DOHH2 (cell line): ENCODE results near the gene DUS2.

ENCODE experiments used
- H3F3A ChIP-seq: fragments of 200-600 bp; sonication (generic), shearing (Covaris generic); 2 replicates; pipeline ENCODE4 v1.6.0; 2016; ENCODE audit warnings: antibody characterized with exemption, mild to moderate bottlenecking; ENCODE audit not compliant: control insufficient read depth, insufficient read depth
- H3K27ac ChIP-seq: fragments of 200-600 bp; sonication (generic); 2 replicates; pipeline ENCODE4 v1.5.1; 2014; ENCODE audit warnings: low read depth, mild to moderate bottlenecking, low read length, moderate library complexity
- H3K27me3 ChIP-seq: fragments of 200-600 bp; sonication (generic); 2 replicates; pipeline ENCODE4 v1.6.1; 2014; ENCODE audit warnings: mild to moderate bottlenecking, low read length, mixed read lengths; ENCODE audit not compliant: control insufficient read depth
- H3K36me3 ChIP-seq: fragments of 200-600 bp; sonication (generic); 2 replicates; pipeline ENCODE4 v1.6.1; 2014; ENCODE audit warnings: mild to moderate bottlenecking, low read length, moderate library complexity, mixed read lengths; ENCODE audit not compliant: control insufficient read depth
- H3K4me1 ChIP-seq: fragments of 200-600 bp; sonication (generic); 2 replicates; pipeline ENCODE4 v1.6.1; 2014; ENCODE audit warnings: mild to moderate bottlenecking, low read length, mixed read lengths; ENCODE audit not compliant: control insufficient read depth
- H3K4me2 ChIP-seq: fragments of 200-600 bp; sonication (generic); 2 replicates; pipeline ENCODE4 v1.6.0; 2014; ENCODE audit warnings: mild to moderate bottlenecking, low read length, moderate library complexity
- H3K4me3 ChIP-seq: fragments of 200-600 bp; sonication (generic); 2 replicates; pipeline ENCODE4 v1.5.1; 2014; ENCODE audit warnings: mild to moderate bottlenecking, low read length, mixed read lengths
- H3K79me2 ChIP-seq: fragments of 200-600 bp; sonication (generic); 2 replicates; pipeline ENCODE4 v1.6.1; 2014; ENCODE audit warnings: mild to moderate bottlenecking, low read length, mixed read lengths; ENCODE audit not compliant: control insufficient read depth
- H3K9me2 ChIP-seq: fragments of 200-600 bp; sonication (generic); replicated peaks from 2 replicates; pipeline ENCODE4 v1.6.1; 2014; ENCODE audit warnings: mild to moderate bottlenecking, low read length, mixed read lengths; ENCODE audit not compliant: control insufficient read depth
- H3K9me3 ChIP-seq: fragments of 200-600 bp; sonication (generic); 2 replicates; pipeline ENCODE4 v1.6.1; 2014; ENCODE audit warnings: antibody characterized with exemption, low read length, mixed read lengths; ENCODE audit not compliant: control insufficient read depth, insufficient read depth
- H4K20me1 ChIP-seq: fragments of 200-600 bp; sonication (generic); 2 replicates; pipeline ENCODE4 v1.6.0; 2014; ENCODE audit warnings: low read depth, mild to moderate bottlenecking, antibody characterized with exemption, low read length, moderate library complexity; ENCODE audit not compliant: control insufficient read depth, insufficient read depth
- CTCF ChIP-seq: fragments of 200-600 bp; sonication (generic); IDR thresholded peaks from one replicate; pipeline ENCODE4 v1.5.1; 2014; ENCODE audit warnings: antibody characterized with exemption, mild to moderate bottlenecking, low read depth, low read length; ENCODE audit not compliant: poor library complexity, severe bottlenecking
- EZH2phosphoT487 ChIP-seq: fragments of 200-600 bp; sonication (generic); IDR thresholded peaks from 2 replicates; pipeline ENCODE4 v1.6.1; 2017; ENCODE audit warnings: borderline replicate concordance, mild to moderate bottlenecking, antibody characterized with exemption, low read length, moderate library complexity, mixed read lengths

DUS2 gene

GRCh38 chr16:67988675-67989074 lies 34.4 kb upstream of the DUS2 start:
- H4K20me1 ChIP-seq = no peaks in the 10 kb centered on the region
- H3K4me2 ChIP-seq = no peak overlapping the region
- H3K4me1 ChIP-seq = peaks cover 35% of the 10 kb centered on the region
- H3K27me3 ChIP-seq = no peaks in the 10 kb centered on the region
- TF ChIP-seq EZH2phosphoT487 = no peak
- TF ChIP-seq CTCF = no peak
- H3K4me3 ChIP-seq = no peak overlapping the region
- no peaks in the 10 kb centered on the region for H3K9me2 ChIP-seq
- no peak overlapping the region for H3K27ac ChIP-seq
- H3K79me2 ChIP-seq = no peaks in the 10 kb centered on the region
- H3K36me3 ChIP-seq = no peaks in the 10 kb centered on the region
- no peaks in the 10 kb centered on the region for H3K9me3 ChIP-seq
- no peaks in the 10 kb centered on the region for H3F3A ChIP-seq

GRCh38 chr16:67989322-67990017 lies 33.6 kb upstream of the DUS2 start:
- Histone ChIP-seq H3K4me1 (peaks cover 30% of the 10 kb centered on the region), H3K27ac (no peak overlapping the region), H3K9me2 (no peaks in the 10 kb centered on the region), H3K79me2 (no peaks in the 10 kb centered on the region), H3K36me3 (no peaks in the 10 kb centered on the region), H3K4me2 (no peak overlapping the region), H3K4me3 (no peak overlapping the region), H3F3A (no peaks in the 10 kb centered on the region), H3K27me3 (no peaks in the 10 kb centered on the region), H3K9me3 (no peaks in the 10 kb centered on the region), H4K20me1 (no peaks in the 10 kb centered on the region)
- TF ChIP-seq CTCF (no peak), EZH2phosphoT487 (no peak)

GRCh38 chr16:67990018-67990386 lies 33.1 kb upstream of the DUS2 start:
- H3K4me1 ChIP-seq = peaks cover 24% of the 10 kb centered on the region

More at GRCh38 chr16:67990018-67990386, 33.1 kb upstream of the DUS2 start:
- Histone ChIP-seq H3K27ac (no peak overlapping the region), H3K9me2 (no peaks in the 10 kb centered on the region), H3K4me2 (no peak overlapping the region), H3F3A (no peaks in the 10 kb centered on the region; the same call in 1 of the 2 replicates), H3K27me3 (no peaks in the 10 kb centered on the region), H3K9me3 (no peaks in the 10 kb centered on the region), H3K79me2 (no peaks in the 10 kb centered on the region), H3K36me3 (no peaks in the 10 kb centered on the region), H4K20me1 (no peaks in the 10 kb centered on the region), H3K4me3 (no peak overlapping the region)
- TF ChIP-seq EZH2phosphoT487 (no peak), CTCF (no peak)
